ENCODE data around the gene SUGP1.
"Not testable (repeated sequence)": the region's sequence is repeated elsewhere in the genome, so short reads cannot be mapped to it uniquely, and the experiment has no call there.

Gene SUGP1

GRCh38 chr19:19320361-19321140, at the start of gene SUGP1, which contains the start of gene MAU2:
SUGP1 (minus strand) TSS chr19:19320509; CDS start chr19:19320496, 13 bp downstream.
MAU2 (plus strand) TSS chr19:19320829; CDS start chr19:19320860, 31 bp downstream.
- no peaks in the 10 kb centered on the region for H3K9me3 Mint-ChIP-seq
- peaks cover 18% of the 10 kb centered on the region for H3K36me3 Mint-ChIP-seq
- H3K27me3 Mint-ChIP-seq = no peaks in the 10 kb centered on the region
- peaks cover 45% of the 10 kb centered on the region for H3K4me1 Mint-ChIP-seq
- peak within 1 kb of the TSS; percentile 98 for H3K27ac Mint-ChIP-seq
- peak; percentile 97 for ATAC-seq
- H3K4me3 Mint-ChIP-seq = peak within 1 kb of the TSS; percentile 97

- no peak overlapping the region for H3K27ac Mint-ChIP-seq
- no peaks in the 10 kb centered on the region for H3K9me3 Mint-ChIP-seq
- no peaks in the 10 kb centered on the region for H3K36me3 Mint-ChIP-seq
- H3K4me3 Mint-ChIP-seq = no peak overlapping the region
- no peaks in the 10 kb centered on the region for H3K27me3 Mint-ChIP-seq
- H3K4me1 Mint-ChIP-seq = peaks cover 21% of the 10 kb centered on the region
- ATAC-seq = no peak
Measured at GRCh38 chr19:19368087-19368486, 47.8 kb upstream of the SUGP1 start.

GRCh38 chr19:19366434-19367396, 46.4 kb upstream of the SUGP1 start:
- no peaks in the 10 kb centered on the region for H3K36me3 Mint-ChIP-seq
- peak overlapping the region; percentile 20 for H3K4me3 Mint-ChIP-seq
- H3K4me1 Mint-ChIP-seq = peaks cover 21% of the 10 kb centered on the region
- H3K9me3 Mint-ChIP-seq = no peaks in the 10 kb centered on the region
- H3K27me3 Mint-ChIP-seq = no peaks in the 10 kb centered on the region
- H3K27ac Mint-ChIP-seq = peak overlapping the region; percentile 55
- peak; percentile 92 for ATAC-seq

- Mint-ChIP-seq H3K4me1 (peaks cover 31% of the 10 kb centered on the region), H3K36me3 (peaks cover 12% of the 10 kb centered on the region), H3K9me3 (no peaks in the 10 kb centered on the region), H3K27me3 (no peaks in the 10 kb centered on the region), H3K27ac (peak overlapping the region; percentile 81), H3K4me3 (no peak overlapping the region)
- ATAC-seq = no peak
Measured at GRCh38 chr19:19362075-19362474, 41.8 kb upstream of the SUGP1 start.

- Mint-ChIP-seq H3K36me3 (peaks cover 13% of the 10 kb centered on the region), H3K9me3 (no peaks in the 10 kb centered on the region), H3K4me3 (peak overlapping the region; percentile 56), H3K27me3 (no peaks in the 10 kb centered on the region), H3K4me1 (peaks cover 24% of the 10 kb centered on the region), H3K27ac (peak overlapping the region; percentile 81)
- peak; percentile 82 for ATAC-seq
Measured at GRCh38 chr19:19361075-19361594, 40.8 kb upstream of the SUGP1 start.

GRCh38 chr19:19356901-19357566, 36.7 kb upstream of the SUGP1 start:
- Mint-ChIP-seq H3K27me3 (no peaks in the 10 kb centered on the region), H3K36me3 (peaks cover 23% of the 10 kb centered on the region), H3K27ac (no peak overlapping the region), H3K4me1 (peaks cover 14% of the 10 kb centered on the region), H3K4me3 (no peak overlapping the region), H3K9me3 (no peaks in the 10 kb centered on the region)
- no peak for ATAC-seq

- Mint-ChIP-seq H3K27ac (no peak overlapping the region), H3K36me3 (peaks cover 25% of the 10 kb centered on the region)
Measured at GRCh38 chr19:19356500-19356899, 36.2 kb upstream of the SUGP1 start.

GRCh38 chr19:19355606-19356139, 35.4 kb upstream of the SUGP1 start:
- no peaks in the 10 kb centered on the region for H3K27me3 Mint-ChIP-seq
- no peak overlapping the region for H3K27ac Mint-ChIP-seq
- peaks cover under 1% of the 10 kb centered on the region for H3K4me1 Mint-ChIP-seq
- no peaks in the 10 kb centered on the region for H3K9me3 Mint-ChIP-seq
- no peak overlapping the region for H3K4me3 Mint-ChIP-seq
- H3K36me3 Mint-ChIP-seq = peaks cover 25% of the 10 kb centered on the region
- no peak for ATAC-seq

More at GRCh38 chr19:19356500-19356899, 36.2 kb upstream of the SUGP1 start:
- Mint-ChIP-seq H3K4me1 (peaks cover 9% of the 10 kb centered on the region), H3K9me3 (no peaks in the 10 kb centered on the region), H3K27me3 (no peaks in the 10 kb centered on the region), H3K4me3 (no peak overlapping the region)
- ATAC-seq = no peak

GRCh38 chr19:19354932-19355331, 34.6 kb upstream of the SUGP1 start:
- peaks cover 25% of the 10 kb centered on the region for H3K36me3 Mint-ChIP-seq
- H3K4me1 Mint-ChIP-seq = no peaks in the 10 kb centered on the region
- H3K27ac Mint-ChIP-seq = no peak overlapping the region
- H3K9me3 Mint-ChIP-seq = no peaks in the 10 kb centered on the region
- no peak overlapping the region for H3K4me3 Mint-ChIP-seq
- ATAC-seq = no peak
- H3K27me3 Mint-ChIP-seq = no peaks in the 10 kb centered on the region

- peaks cover 32% of the 10 kb centered on the region for H3K36me3 Mint-ChIP-seq
- no peaks in the 10 kb centered on the region for H3K27me3 Mint-ChIP-seq
- H3K9me3 Mint-ChIP-seq = no peaks in the 10 kb centered on the region
- H3K4me3 Mint-ChIP-seq = no peak overlapping the region
- H3K4me1 Mint-ChIP-seq = no peaks in the 10 kb centered on the region
- no peak for ATAC-seq
- no peak overlapping the region for H3K27ac Mint-ChIP-seq
Measured at GRCh38 chr19:19354007-19354406, 33.7 kb upstream of the SUGP1 start.

GRCh38 chr19:19352823-19353222, 32.5 kb upstream of the SUGP1 start:
- ATAC-seq = no peak
- H3K27me3 Mint-ChIP-seq = no peaks in the 10 kb centered on the region
- H3K36me3 Mint-ChIP-seq = peaks cover 31% of the 10 kb centered on the region
- no peaks in the 10 kb centered on the region for H3K4me1 Mint-ChIP-seq
- H3K4me3 Mint-ChIP-seq = no peak overlapping the region
- no peaks in the 10 kb centered on the region for H3K9me3 Mint-ChIP-seq
- H3K27ac Mint-ChIP-seq = no peak overlapping the region

- H3K27me3 Mint-ChIP-seq, H3K4me1 Mint-ChIP-seq, H3K4me3 Mint-ChIP-seq, ATAC-seq, H3K9me3 Mint-ChIP-seq, H3K27ac Mint-ChIP-seq: not testable (repeated sequence)
- H3K36me3 Mint-ChIP-seq = peaks cover 40% of the 10 kb centered on the region
Measured at GRCh38 chr19:19350756-19351155, 30.4 kb upstream of the SUGP1 start.

- H3K4me3 Mint-ChIP-seq = no peak overlapping the region
- no peak overlapping the region for H3K27ac Mint-ChIP-seq
- ATAC-seq = no peak
- no peaks in the 10 kb centered on the region for H3K27me3 Mint-ChIP-seq
- H3K4me1 Mint-ChIP-seq = no peaks in the 10 kb centered on the region
- H3K9me3 Mint-ChIP-seq = no peaks in the 10 kb centered on the region
- peaks cover 52% of the 10 kb centered on the region for H3K36me3 Mint-ChIP-seq
Measured at GRCh38 chr19:19349365-19349764, 29.1 kb upstream of the SUGP1 start.

GRCh38 chr19:19348266-19348665, 28.0 kb upstream of the SUGP1 start:
- no peak overlapping the region for H3K4me3 Mint-ChIP-seq
- no peak for ATAC-seq
- H3K9me3 Mint-ChIP-seq = no peaks in the 10 kb centered on the region
- H3K27ac Mint-ChIP-seq = no peak overlapping the region
- no peaks in the 10 kb centered on the region for H3K4me1 Mint-ChIP-seq
- H3K36me3 Mint-ChIP-seq = peaks cover 60% of the 10 kb centered on the region
- no peaks in the 10 kb centered on the region for H3K27me3 Mint-ChIP-seq
